BE2C (cell line): ENCODE measurements around the gene BORCS6.

Source experiments
- DNase-seq: peaks from one replicate; pipeline ENCODE4 v3.0.0-alpha.2; 2020
- H3K27me3 ChIP-seq: fragments of 250-450 bp; sonication (Bioruptor Pico); 2 replicates; pipeline ENCODE4 v1.5.1; 2020; ENCODE audit warnings: mild to moderate bottlenecking
- H3K36me3 ChIP-seq: fragments of 250-450 bp; sonication (Bioruptor Pico); 2 replicates; pipeline ENCODE4 v1.5.1; 2020; ENCODE audit warnings: mild to moderate bottlenecking
- H3K4me1 ChIP-seq: fragments of 250-450 bp; sonication (Bioruptor Pico); 2 replicates; pipeline ENCODE4 v1.5.1; 2020
- H3K4me3 ChIP-seq: 2 replicates; pipeline ENCODE4 v1.5.1; 2011; ENCODE audit warnings: low read depth, low read length
- H3K9me3 ChIP-seq: fragments of 250-450 bp; sonication (Bioruptor Pico); 2 replicates; pipeline ENCODE4 v1.5.1; 2020
- TF ChIP-seq, protein P1 (sequence below): IDR thresholded peaks from 2 replicates; pipeline ENCODE4 v1.5.1; 2012; ENCODE audit warnings: mild to moderate bottlenecking, low read depth, low read length

BORCS6 gene

DNA sequence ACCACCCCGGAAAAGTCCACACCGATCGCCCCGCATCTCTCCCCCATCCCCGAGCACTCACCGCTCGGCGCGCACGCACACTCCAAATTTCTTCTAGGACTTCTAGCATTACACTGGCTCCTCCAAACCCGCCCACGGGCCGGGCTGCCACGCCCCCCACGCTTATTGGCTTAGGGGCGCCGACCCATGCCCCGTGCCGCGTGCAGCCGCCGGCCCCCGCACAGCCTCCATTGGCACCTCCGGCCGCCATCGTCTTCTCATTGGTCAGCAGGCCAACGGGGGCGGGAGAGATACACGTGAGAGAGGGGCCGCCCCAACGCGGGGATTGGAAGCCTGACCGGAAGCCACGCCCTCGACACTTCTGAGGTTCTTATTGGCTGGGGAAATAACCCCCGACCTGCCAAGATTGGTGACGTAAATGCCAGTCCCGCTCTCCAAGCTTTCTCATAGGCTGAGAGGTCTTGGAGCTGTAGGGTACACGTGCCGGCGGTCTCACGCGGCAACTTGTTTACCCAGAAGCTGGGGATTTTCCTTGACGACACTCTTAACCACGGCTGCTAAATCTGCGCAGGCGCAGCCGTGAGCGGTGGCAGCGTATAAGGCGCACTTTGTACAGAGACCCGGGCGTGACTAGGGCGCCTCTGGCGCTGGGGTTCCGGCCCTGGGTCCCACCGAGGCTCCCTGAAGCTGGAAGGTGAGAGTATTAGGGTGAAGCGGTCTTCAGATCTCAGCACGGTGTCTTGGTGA, 33.6 kb downstream of the BORCS6 start:
- H3K4me1 ChIP-seq: peaks cover 9% of the 10 kb centered on the region; the same call in 1 of the 2 replicates
- TF ChIP-seq, protein P1, sequence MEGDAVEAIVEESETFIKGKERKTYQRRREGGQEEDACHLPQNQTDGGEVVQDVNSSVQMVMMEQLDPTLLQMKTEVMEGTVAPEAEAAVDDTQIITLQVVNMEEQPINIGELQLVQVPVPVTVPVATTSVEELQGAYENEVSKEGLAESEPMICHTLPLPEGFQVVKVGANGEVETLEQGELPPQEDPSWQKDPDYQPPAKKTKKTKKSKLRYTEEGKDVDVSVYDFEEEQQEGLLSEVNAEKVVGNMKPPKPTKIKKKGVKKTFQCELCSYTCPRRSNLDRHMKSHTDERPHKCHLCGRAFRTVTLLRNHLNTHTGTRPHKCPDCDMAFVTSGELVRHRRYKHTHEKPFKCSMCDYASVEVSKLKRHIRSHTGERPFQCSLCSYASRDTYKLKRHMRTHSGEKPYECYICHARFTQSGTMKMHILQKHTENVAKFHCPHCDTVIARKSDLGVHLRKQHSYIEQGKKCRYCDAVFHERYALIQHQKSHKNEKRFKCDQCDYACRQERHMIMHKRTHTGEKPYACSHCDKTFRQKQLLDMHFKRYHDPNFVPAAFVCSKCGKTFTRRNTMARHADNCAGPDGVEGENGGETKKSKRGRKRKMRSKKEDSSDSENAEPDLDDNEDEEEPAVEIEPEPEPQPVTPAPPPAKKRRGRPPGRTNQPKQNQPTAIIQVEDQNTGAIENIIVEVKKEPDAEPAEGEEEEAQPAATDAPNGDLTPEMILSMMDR: no peak
- peaks cover 6% of the 10 kb centered on the region; the same call in 1 of the 2 replicates for H3K36me3 ChIP-seq

DNA sequence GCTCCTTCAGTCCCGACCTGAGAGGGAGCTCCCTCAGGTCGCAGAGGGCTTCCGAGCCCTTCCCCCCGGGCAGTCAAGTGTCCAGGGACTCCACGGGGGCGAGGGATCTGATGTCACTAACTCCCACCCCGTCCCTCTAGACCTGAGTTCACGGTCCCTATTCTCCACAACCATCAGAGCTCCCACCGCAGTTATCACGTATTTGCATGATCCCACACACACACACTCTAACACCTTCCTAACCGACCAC, 34.1 kb downstream of the BORCS6 start:
- TF ChIP-seq, protein P1: no peak
- peaks cover 9% of the 10 kb centered on the region; the same call in 1 of the 2 replicates for H3K4me1 ChIP-seq
- no peak for DNase-seq
- H3K4me3 ChIP-seq: peak overlapping the region; percentile 61
- peaks cover 6% of the 10 kb centered on the region; the same call in 1 of the 2 replicates for H3K36me3 ChIP-seq
- H3K27me3 ChIP-seq: no peaks in the 10 kb centered on the region
- H3K9me3 ChIP-seq: no peaks in the 10 kb centered on the region

More for the DNA sequence above, 33.6 kb downstream of the BORCS6 start:
- no peaks in the 10 kb centered on the region for H3K9me3 ChIP-seq
- H3K4me3 ChIP-seq: peak overlapping the region; percentile 61
- DNase-seq: peak; percentile 97
- no peaks in the 10 kb centered on the region for H3K27me3 ChIP-seq

DNA sequence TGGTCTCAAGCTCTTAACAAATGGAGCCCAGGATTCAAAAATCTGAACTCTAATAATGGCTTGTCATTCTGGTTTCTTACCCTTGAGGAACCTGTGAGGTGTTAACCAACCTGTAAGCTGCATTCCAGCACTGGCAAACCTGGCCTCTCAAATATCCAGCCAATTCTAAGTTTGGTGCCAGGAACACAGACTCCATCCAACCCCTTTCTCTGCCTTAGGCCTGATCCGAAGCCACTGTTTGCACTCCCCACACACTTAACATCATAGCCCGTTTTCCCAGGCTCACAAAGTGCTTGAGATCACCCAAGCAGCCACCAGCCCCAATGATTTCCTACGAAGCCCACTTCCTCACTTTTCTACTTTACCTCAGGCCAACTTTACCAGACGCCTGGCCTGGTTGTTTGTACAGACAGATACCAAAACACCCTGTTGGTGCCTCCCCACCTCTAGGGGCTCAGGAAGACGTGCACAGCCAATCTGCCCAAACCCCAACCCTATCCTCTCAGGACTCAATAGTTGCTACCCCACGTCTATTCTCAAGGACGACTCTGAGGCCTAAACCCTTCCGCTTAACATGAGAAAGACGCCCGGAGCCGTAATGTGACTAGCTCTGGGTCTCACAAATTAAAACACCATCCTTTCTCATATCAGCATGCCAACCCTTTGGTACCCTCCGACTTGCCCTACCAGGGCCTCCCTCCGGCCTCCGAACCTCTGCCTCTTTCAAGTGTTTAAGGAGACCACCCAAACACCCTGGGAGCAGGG, 34.6 kb downstream of the BORCS6 start:
- peaks cover 9% of the 10 kb centered on the region; the same call in 1 of the 2 replicates for H3K4me1 ChIP-seq
- no peaks in the 10 kb centered on the region for H3K9me3 ChIP-seq
- peak overlapping the region; percentile 61 for H3K4me3 ChIP-seq
- H3K27me3 ChIP-seq: no peaks in the 10 kb centered on the region
- DNase-seq: no peak
- TF ChIP-seq, protein P1: no peak
- peaks cover 6% of the 10 kb centered on the region; the same call in 1 of the 2 replicates for H3K36me3 ChIP-seq

DNA sequence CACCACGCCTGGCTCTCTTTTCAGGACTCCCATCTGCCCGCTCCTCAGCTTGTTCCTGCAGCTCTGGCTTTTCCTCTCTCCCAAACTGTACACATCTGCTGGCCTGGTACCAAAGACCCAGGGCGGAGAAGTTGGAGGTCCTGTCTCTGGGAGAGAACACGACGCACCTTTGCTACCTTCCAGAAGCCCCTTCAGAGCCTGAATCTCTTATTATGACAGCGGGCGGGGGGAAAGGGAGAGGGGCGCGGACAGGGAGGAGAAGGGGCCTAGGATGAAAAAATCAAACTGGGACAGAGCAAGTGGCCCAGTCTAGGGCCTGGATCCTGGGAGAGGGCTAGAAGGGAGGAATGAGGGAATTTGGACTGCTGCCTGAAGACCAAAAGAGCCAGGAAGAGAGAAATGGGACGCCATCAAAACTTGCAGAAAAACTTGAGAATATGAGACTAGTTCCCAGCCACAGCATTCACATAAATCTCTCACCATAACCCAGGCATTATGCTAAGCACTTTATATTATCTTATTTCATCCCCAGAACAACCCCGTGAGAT, 35.3 kb downstream of the BORCS6 start:
- DNase-seq: no peak
- H3K9me3 ChIP-seq: no peaks in the 10 kb centered on the region
- H3K4me3 ChIP-seq: peak overlapping the region; percentile 11; the same call in 1 of the 2 replicates
- TF ChIP-seq, protein P1: no peak
- peaks cover 9% of the 10 kb centered on the region; the same call in 1 of the 2 replicates for H3K4me1 ChIP-seq
- no peaks in the 10 kb centered on the region for H3K27me3 ChIP-seq
- H3K36me3 ChIP-seq: peaks cover 9% of the 10 kb centered on the region

DNA sequence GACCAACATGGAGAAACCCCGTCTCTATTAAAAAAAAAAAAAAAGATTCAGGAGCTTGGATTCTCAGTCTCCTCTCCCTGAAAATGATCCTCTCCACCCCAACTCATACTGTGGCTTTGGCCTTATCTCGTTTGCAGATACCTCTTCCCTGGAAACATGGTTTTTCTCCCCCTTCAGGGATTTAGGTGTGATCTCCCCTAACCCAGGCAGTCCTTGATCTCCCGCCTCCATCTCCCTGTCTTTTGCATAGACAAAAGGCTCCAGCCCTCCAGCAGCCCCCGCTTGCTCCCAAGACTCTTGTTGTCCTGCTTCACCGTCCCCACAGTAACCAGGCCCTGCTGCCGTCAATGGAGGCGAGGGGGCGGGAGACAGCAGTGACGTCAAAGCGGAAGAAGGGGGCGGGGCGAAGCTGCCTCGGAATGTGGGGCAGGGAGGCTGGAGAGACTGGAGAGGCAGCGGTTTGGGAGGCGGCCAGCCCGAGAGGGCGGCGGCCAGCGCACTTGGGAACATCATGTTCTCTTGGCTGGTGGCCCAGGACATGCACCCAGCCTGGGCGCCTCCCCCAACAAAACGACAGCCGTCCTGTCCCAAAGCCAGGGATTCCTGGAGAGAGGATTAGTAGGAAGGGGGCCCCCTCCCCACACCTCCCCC, 35.9 kb downstream of the BORCS6 start:
- Histone ChIP-seq H3K4me1 (peaks cover 9% of the 10 kb centered on the region; the same call in 1 of the 2 replicates), H3K36me3 (peaks cover 9% of the 10 kb centered on the region), H3K27me3 (no peaks in the 10 kb centered on the region), H3K9me3 (no peaks in the 10 kb centered on the region), H3K4me3 (peak overlapping the region; percentile 11; the same call in 1 of the 2 replicates)
- peak; percentile 86 for DNase-seq
- TF ChIP-seq, protein P1: no peak
